ENCODE data around the gene ZNF638.

GRCh38 chr2:71340176-71340575 is 8.6 kb downstream of the ZNF638 start:
- TF ChIP-seq CTCF (IDR thresholded peaks at IDR 0.05) (no peak), POLR2A (IDR thresholded peaks at IDR 0.05) (no peak)
